SK-N-SH (cell line): ENCODE measurements around the gene RBMS3. TPM values are rescaled to one million over a fixed set of nuclear protein-coding genes. Genes with fewer than 3 reads are reported as not detected.

Experiments used
- CTCF ChIA-PET: fragments of 300-600, 350-600 bp; formaldehyde crosslinking; extraction: SDS; loops from one replicate; lab custom pipeline; 2021; lab: Yijun Ruan, JAX
- POLR2A ChIA-PET: fragments of 350-600 bp; sonication (Branson Sonifier 250); formaldehyde crosslinking; extraction: SDS; loops from one replicate; lab custom pipeline; 2020; ENCODE audit warnings: antibody characterized with exemption, inconsistent platforms; lab: Yijun Ruan, JAX
- DNase-seq: peaks from one replicate; pipeline ENCODE4 v3.0.0; 2012
- H2AFZ ChIP-seq: fragments of 200-600 bp; sonication (generic); 2 replicates; pipeline ENCODE4 v1.8.1; 2016; ENCODE audit warnings: antibody characterized with exemption, mild to moderate bottlenecking, low read depth
- H3F3A ChIP-seq: fragments of 200-600 bp; sonication (generic); replicated peaks from 2 replicates; pipeline ENCODE3; 2016; ENCODE audit warnings: antibody characterized with exemption, mild to moderate bottlenecking; ENCODE audit not compliant: insufficient read depth
- H3K27ac ChIP-seq, 2 experiments: fragments of 200-500 bp in 1 of 2; fragments of 200-600 bp in 1 of 2; sonication (Bioruptor generic) in 1 of 2; sonication (generic), shearing (Covaris generic) in 1 of 2; 2 replicates each; pipeline versions ENCODE4 v1.5.1 to v1.6.1; 2014 to 2016; ENCODE audit warnings: low read depth in 2 of 2, inconsistent platforms in 1 of 2, low read length in 1 of 2, mild to moderate bottlenecking in 1 of 2, mixed read lengths in 1 of 2
- H3K27me3 ChIP-seq: fragments of 200-600 bp; sonication (generic), shearing (Covaris generic); 2 replicates; pipeline ENCODE4 v1.6.1; 2016; ENCODE audit warnings: mixed run types; ENCODE audit not compliant: insufficient read depth
- H3K36me3 ChIP-seq, 2 experiments: fragments of 200-500 bp in 1 of 2; fragments of 200-600 bp in 1 of 2; sonication (Bioruptor generic) in 1 of 2; sonication (generic) in 1 of 2; replicated peaks in 1 of 2; 2 replicates each; pipeline versions ENCODE3 to v1.5.1; 2014 to 2016; ENCODE audit warnings: low read length in 1 of 2, mild to moderate bottlenecking in 1 of 2; ENCODE audit not compliant: insufficient read depth in 2 of 2, control insufficient read depth in 1 of 2
- H3K4me1 ChIP-seq, 2 experiments: fragments of 200-500 bp in 1 of 2; fragments of 200-600 bp in 1 of 2; sonication (Bioruptor generic) in 1 of 2; sonication (generic), shearing (Covaris generic) in 1 of 2; 2 replicates each; pipeline versions ENCODE4 v1.5.1 to v1.6.1; 2014 to 2016; ENCODE audit warnings: low read depth in 1 of 2, low read length in 1 of 2, mixed run types in 1 of 2; ENCODE audit not compliant: insufficient read depth in 2 of 2, control insufficient read depth in 1 of 2
- H3K4me2 ChIP-seq: fragments of 200-600 bp; sonication (generic), shearing (Covaris generic); 2 replicates; pipeline ENCODE4 v1.6.1; 2017; ENCODE audit warnings: mixed run types
- H3K4me3 ChIP-seq, 2 experiments: fragments of 200-500 bp in 1 of 2; fragments of 200-600 bp in 1 of 2; sonication (Bioruptor generic) in 1 of 2; sonication (generic), shearing (Covaris generic) in 1 of 2; 2 replicates each; pipeline versions ENCODE4 v1.5.1 to v1.8.1; 2014 to 2016; ENCODE audit warnings: low read depth in 2 of 2, inconsistent platforms in 1 of 2, low read length in 1 of 2, mild to moderate bottlenecking in 1 of 2, mixed read lengths in 1 of 2, moderate library complexity in 1 of 2
- H3K79me2 ChIP-seq: fragments of 200-600 bp; sonication (generic); 2 replicates; pipeline ENCODE4 v1.8.1; 2017; ENCODE audit warnings: mild to moderate bottlenecking; ENCODE audit not compliant: insufficient read depth
- H3K9ac ChIP-seq: fragments of 200-600 bp; sonication (generic); 2 replicates; pipeline ENCODE4 v1.6.1; 2017; ENCODE audit warnings: mixed run types
- H3K9me2 ChIP-seq: fragments of 200-600 bp; sonication (generic); 2 replicates; pipeline ENCODE4 v1.6.1; 2017; ENCODE audit warnings: mixed run types
- H3K9me3 ChIP-seq: fragments of 200-600 bp; sonication (generic); 2 replicates; pipeline ENCODE4 v1.6.1; 2017; ENCODE audit warnings: mixed run types, mild to moderate bottlenecking, moderate library complexity
- H4K20me1 ChIP-seq: fragments of 200-600 bp; sonication (generic); 2 replicates; pipeline ENCODE4 v1.6.1; 2017; ENCODE audit warnings: mild to moderate bottlenecking, mixed run types; ENCODE audit not compliant: insufficient read depth
- CHD2 ChIP-seq: fragments of 150-350 bp; IDR thresholded peaks from 2 replicates; pipeline ENCODE4 v1.6.1; 2018; ENCODE audit warnings: low read length; ENCODE audit not compliant: partially characterized antibody
- ELF1 ChIP-seq: IDR thresholded peaks from 2 replicates; pipeline ENCODE4 v1.4.0; 2012
- EP300 ChIP-seq, 2 experiments: IDR thresholded peaks; 2 replicates each; pipeline versions ENCODE4 v1.4.0 to v1.6.1; 2012; ENCODE audit warnings: borderline replicate concordance in 1 of 2, low read depth in 1 of 2, low read length in 1 of 2
- EZH2phosphoT487 ChIP-seq: fragments of 200-600 bp; sonication (generic); IDR thresholded peaks from 2 replicates; pipeline ENCODE4 v1.6.1; 2017; ENCODE audit warnings: low read depth, mixed run types, mild to moderate bottlenecking, antibody characterized with exemption, moderate library complexity, borderline replicate concordance
- FOSL2 ChIP-seq: IDR thresholded peaks from 2 replicates; pipeline ENCODE4 v1.4.0; 2012; ENCODE audit warnings: low read depth, mild to moderate bottlenecking, moderate library complexity, borderline replicate concordance
- FOXJ3 ChIP-seq: sonication (generic); formaldehyde crosslinking; IDR thresholded peaks from 2 replicates; pipeline ENCODE4 v1.5.1; 2020; ENCODE audit warnings: mild to moderate bottlenecking, missing genetic modification reagents
- FOXM1 ChIP-seq: IDR thresholded peaks from 2 replicates; pipeline ENCODE4 v1.4.0; 2012; ENCODE audit warnings: low read depth, mild to moderate bottlenecking
- GABPA ChIP-seq: IDR thresholded peaks from 2 replicates; pipeline ENCODE4 v1.4.0; 2012; ENCODE audit warnings: low read depth, mild to moderate bottlenecking
- GATA2 ChIP-seq: sonication (generic); formaldehyde crosslinking; IDR thresholded peaks from 2 replicates; pipeline ENCODE4 v1.5.0; 2020; ENCODE audit warnings: mild to moderate bottlenecking, missing genetic modification reagents
- JUND ChIP-seq: IDR thresholded peaks from 2 replicates; pipeline ENCODE4 v1.4.0; 2012
- MEF2A ChIP-seq: IDR thresholded peaks from 2 replicates; pipeline ENCODE4 v1.4.0; 2012; ENCODE audit warnings: low read depth, borderline replicate concordance
- NFIC ChIP-seq: IDR thresholded peaks from 2 replicates; pipeline ENCODE4 v1.4.0; 2012; ENCODE audit warnings: borderline replicate concordance
- NRF1 ChIP-seq: IDR thresholded peaks from 2 replicates; pipeline ENCODE4 v1.6.1; 2012; ENCODE audit warnings: low read depth, mild to moderate bottlenecking, low read length
- PBX3 ChIP-seq: IDR thresholded peaks from 2 replicates; pipeline ENCODE4; 2012
- RCOR1 ChIP-seq: fragments of 150-350 bp; IDR thresholded peaks from 2 replicates; pipeline ENCODE4 v1.6.1; 2017; ENCODE audit warnings: antibody characterized with exemption, low read length
- REST ChIP-seq: IDR thresholded peaks from 2 replicates; pipeline ENCODE4 v1.6.1; 2012; ENCODE audit warnings: mild to moderate bottlenecking, low read depth, low read length, moderate library complexity
- SMC3 ChIP-seq: IDR thresholded peaks from 2 replicates; pipeline ENCODE4 v1.6.1; 2012; ENCODE audit warnings: low read depth, low read length, improper control_type of control experiment
- YY1 ChIP-seq: IDR thresholded peaks from 2 replicates; pipeline ENCODE4 v1.4.0; 2012; ENCODE audit warnings: low read depth, mild to moderate bottlenecking
- WGBS: methylation state at CpG from one replicate; pipeline ENCODE4 v1.1.6; 2017; ENCODE audit warnings: low lambda C conversion rate; 5-methylcytosine and 5-hydroxymethylcytosine counted together
- polyA plus RNA-seq, 3 experiments: library from polyadenylated mRNA; depleted of rRNA; stranded (reverse); fragments of >200 nt; gene quantifications; 2 replicates each; pipeline ENCODE4 v1.2.3, GENCODE V29; 2012
- TF ChIP-seq, protein P1 (sequence below): fragments of 150-350 bp; IDR thresholded peaks from 2 replicates; pipeline ENCODE4 v1.6.1; 2017; ENCODE audit warnings: antibody characterized with exemption, low read length, low read depth, borderline replicate concordance
- TF ChIP-seq, protein P2 (sequence below): IDR thresholded peaks from 2 replicates; pipeline ENCODE4 v1.4.0; 2012; ENCODE audit warnings: low read depth
- TF ChIP-seq, protein P3 (sequence below): fragments of 150-350 bp; IDR thresholded peaks from 2 replicates; pipeline ENCODE4 v1.6.1; 2016; ENCODE audit warnings: mild to moderate bottlenecking, low read depth, low read length
- TF ChIP-seq, protein P4 (sequence below): IDR thresholded peaks from 2 replicates; pipeline ENCODE4 v1.4.0; 2012; ENCODE audit warnings: low read depth, borderline replicate concordance

Gene RBMS3
- polyA plus RNA-seq, 1 of the 3 experiments (the other 2 are of a cell fraction), result 8.2 TPM

- H3K79me2 ChIP-seq, result peaks cover 28% of the 10 kb centered on the region
- no peak overlapping the region for H3K4me3 ChIP-seq
- H4K20me1 ChIP-seq, result no peaks in the 10 kb centered on the region
- no peaks in the 10 kb centered on the region for H3K9me2 ChIP-seq
- CTCF ChIA-PET, result no interaction called here
- H3K9ac ChIP-seq, result no peak overlapping the region
- POLR2A ChIA-PET, result no interaction called here
- no peaks in the 10 kb centered on the region for H3K9me3 ChIP-seq
- H3K36me3 ChIP-seq, result peaks cover 4 to 16% of the 10 kb centered on the region in 2 experiments
- no peak for DNase-seq
- H3K27me3 ChIP-seq, result no peaks in the 10 kb centered on the region
- no peak overlapping the region for H2AFZ ChIP-seq
- TF ChIP-seq YY1, result no peak
- no peak for TF ChIP-seq NRF1
- TF ChIP-seq, protein P1, sequence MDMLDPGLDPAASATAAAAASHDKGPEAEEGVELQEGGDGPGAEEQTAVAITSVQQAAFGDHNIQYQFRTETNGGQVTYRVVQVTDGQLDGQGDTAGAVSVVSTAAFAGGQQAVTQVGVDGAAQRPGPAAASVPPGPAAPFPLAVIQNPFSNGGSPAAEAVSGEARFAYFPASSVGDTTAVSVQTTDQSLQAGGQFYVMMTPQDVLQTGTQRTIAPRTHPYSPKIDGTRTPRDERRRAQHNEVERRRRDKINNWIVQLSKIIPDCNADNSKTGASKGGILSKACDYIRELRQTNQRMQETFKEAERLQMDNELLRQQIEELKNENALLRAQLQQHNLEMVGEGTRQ, result no peak
- TF ChIP-seq CHD2, result no peak
- no peak for TF ChIP-seq REST
- no peak for TF ChIP-seq FOSL2
- no peak for TF ChIP-seq RCOR1
- no peak for TF ChIP-seq GABPA
- no peaks in the 10 kb centered on the region; a peak in 2 of 4 replicates for H3K4me1 ChIP-seq
- no peak overlapping the region for H3K4me2 ChIP-seq
- H3K27ac ChIP-seq, result no peak overlapping the region; a peak in 1 of 4 replicates
- 81% methylated on average over 1 of the region's 1 CpG for WGBS
- H3F3A ChIP-seq, result no peaks in the 10 kb centered on the region
Observed at GRCh38 chr3:29594261-29594660, 313.4 kb downstream of the RBMS3 start.

- H3K9me3 ChIP-seq, result no peaks in the 10 kb centered on the region
- no peaks in the 10 kb centered on the region for H3K9me2 ChIP-seq
- H2AFZ ChIP-seq, result no peak overlapping the region
- no peaks in the 10 kb centered on the region for H3K27me3 ChIP-seq
- no peaks in the 10 kb centered on the region for H3F3A ChIP-seq
- no peak overlapping the region for H3K9ac ChIP-seq
- peaks cover 30% of the 10 kb centered on the region for H3K79me2 ChIP-seq
- H3K4me1 ChIP-seq, result peaks cover 0 to 3% of the 10 kb centered on the region in 2 experiments; a peak in 3 of 4 replicates
- peaks cover 2 to 4% of the 10 kb centered on the region in 2 experiments for H3K36me3 ChIP-seq
- no peak overlapping the region for H3K27ac ChIP-seq
- ChIA-PET CTCF (no interaction called here), POLR2A (no interaction called here)
- no peaks in the 10 kb centered on the region for H4K20me1 ChIP-seq
- H3K4me2 ChIP-seq, result no peak overlapping the region
- DNase-seq, result no peak
- WGBS, result 82% methylated on average over 3 of the region's 3 CpGs
- no peak overlapping the region for H3K4me3 ChIP-seq
- TF ChIP-seq, protein P2, sequence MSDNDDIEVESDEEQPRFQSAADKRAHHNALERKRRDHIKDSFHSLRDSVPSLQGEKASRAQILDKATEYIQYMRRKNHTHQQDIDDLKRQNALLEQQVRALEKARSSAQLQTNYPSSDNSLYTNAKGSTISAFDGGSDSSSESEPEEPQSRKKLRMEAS, result no peak
- no peak for TF ChIP-seq FOXM1
- TF ChIP-seq, protein P3, sequence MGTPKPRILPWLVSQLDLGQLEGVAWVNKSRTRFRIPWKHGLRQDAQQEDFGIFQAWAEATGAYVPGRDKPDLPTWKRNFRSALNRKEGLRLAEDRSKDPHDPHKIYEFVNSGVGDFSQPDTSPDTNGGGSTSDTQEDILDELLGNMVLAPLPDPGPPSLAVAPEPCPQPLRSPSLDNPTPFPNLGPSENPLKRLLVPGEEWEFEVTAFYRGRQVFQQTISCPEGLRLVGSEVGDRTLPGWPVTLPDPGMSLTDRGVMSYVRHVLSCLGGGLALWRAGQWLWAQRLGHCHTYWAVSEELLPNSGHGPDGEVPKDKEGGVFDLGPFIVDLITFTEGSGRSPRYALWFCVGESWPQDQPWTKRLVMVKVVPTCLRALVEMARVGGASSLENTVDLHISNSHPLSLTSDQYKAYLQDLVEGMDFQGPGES, result no peak
- no peak for TF ChIP-seq FOXJ3 (CRISPR knock-in tag)
- no peak for TF ChIP-seq MEF2A
- no peak for TF ChIP-seq EP300 (IDR thresholded peaks at IDR 0.05; ENCODE audit: borderline replicate concordance in 1 of 2, low read depth in 1 of 2, low read length in 1 of 2)
- TF ChIP-seq SMC3, result no peak
- no peak for TF ChIP-seq EZH2phosphoT487
- TF ChIP-seq, protein P4, sequence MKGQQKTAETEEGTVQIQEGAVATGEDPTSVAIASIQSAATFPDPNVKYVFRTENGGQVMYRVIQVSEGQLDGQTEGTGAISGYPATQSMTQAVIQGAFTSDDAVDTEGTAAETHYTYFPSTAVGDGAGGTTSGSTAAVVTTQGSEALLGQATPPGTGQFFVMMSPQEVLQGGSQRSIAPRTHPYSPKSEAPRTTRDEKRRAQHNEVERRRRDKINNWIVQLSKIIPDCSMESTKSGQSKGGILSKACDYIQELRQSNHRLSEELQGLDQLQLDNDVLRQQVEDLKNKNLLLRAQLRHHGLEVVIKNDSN, result no peak
- TF ChIP-seq PBX3, result no peak
- no peak for TF ChIP-seq ELF1
- no peak for TF ChIP-seq GATA2 (CRISPR knock-in tag)
- no peak for TF ChIP-seq JUND
- no peak for TF ChIP-seq NFIC
Observed at GRCh38 chr3:29597376-29598008, 316.6 kb downstream of the RBMS3 start.
